Testis (tissue), 3 donors: Measurements from ENCODE around the gene EIF2AK3. TPM values are rescaled to one million over a fixed set of nuclear protein-coding genes. Genes with fewer than 3 reads are reported as not detected.

Experiments
- DNase-seq: peaks from one replicate; pipeline ENCODE4 v3.0.0-alpha.2; 2019
- H3K27ac ChIP-seq, 2 donors: fragments of 200-600 bp; sonication (generic); one replicate each; pipeline ENCODE4 v1.5.1; 2019
- H3K27me3 ChIP-seq: fragments of 200-600 bp; sonication (generic); one replicate; pipeline ENCODE4 v1.5.1; 2019
- H3K36me3 ChIP-seq: fragments of 200-600 bp; sonication (generic); one replicate; pipeline ENCODE4 v1.5.1; 2017; ENCODE audit warnings: low read depth; ENCODE audit errors: missing control alignments
- H3K4me1 ChIP-seq: fragments of 200-600 bp; sonication (generic); one replicate; pipeline ENCODE4 v1.5.1; 2019
- H3K4me3 ChIP-seq, 2 donors: fragments of 200-600 bp; sonication (generic); one replicate each; pipeline ENCODE4 v1.5.1; 2017 to 2019
- H3K9me3 ChIP-seq: fragments of 200-600 bp; sonication (generic); one replicate; pipeline ENCODE4 v1.5.1; 2017
- CTCF ChIP-seq, 3 experiments: fragments of 450-650 bp in 2 of 3; fragments of 200-600 bp in 1 of 3; sonication (generic) in 1 of 3; IDR thresholded peaks; one replicate each; pipeline ENCODE4 v1.5.1; 2016 to 2019; ENCODE audit warnings: antibody characterized with exemption in 3 of 3, mild to moderate bottlenecking in 2 of 3, moderate library complexity in 1 of 3
- POLR2A ChIP-seq: fragments of 450-650 bp; IDR thresholded peaks from one replicate; pipeline ENCODE4 v1.6.1; 2017; ENCODE audit warnings: antibody characterized with exemption, mild to moderate bottlenecking, moderate library complexity
- WGBS, 2 donors: methylation state at CpG; one replicate each; pipeline ENCODE4 v1.1.5; 2018; 5-methylcytosine and 5-hydroxymethylcytosine counted together
- intact Hi-C: fragments of 100-400 bp; cut with DNase I; formaldehyde crosslinking; loops from one replicate; pipeline ENCODE4 v1.15.1; 2023; ENCODE audit warnings: low total_unique reads
- polyA plus RNA-seq: library from polyadenylated mRNA; stranded (reverse); fragments of 350-450 nt; fragmentation: Illumina TruSeq; extraction: RNeasy Lipid Tissue Mini Kit (QIAGEN cat#74804); gene quantifications from one replicate; pipeline ENCODE4 v1.2.3, GENCODE V29; 2014; ENCODE audit warnings: low read depth, low replicate concordance; ENCODE audit not compliant: insufficient read depth
- total RNA-seq, 2 donors: library from RNA; depleted of rRNA; stranded (reverse); fragments of >200 nt; gene quantifications; one replicate each; pipeline ENCODE4 v1.2.3, GENCODE V29; 2016

EIF2AK3 gene
- total and polyA plus RNA-seq, 3 donors from 2014 or later, result 9.0 to 14.7 (median 9.8) TPM

- Histone ChIP-seq H3K4me1 (peaks cover 6% of the 10 kb centered on the region), H3K4me3 (no peak overlapping the region), H3K9me3 (no peaks in the 10 kb centered on the region), H3K27me3 (no peaks in the 10 kb centered on the region), H3K36me3 (no peaks in the 10 kb centered on the region), H3K27ac (peak overlapping the region; percentile 37 to 82)
- intact Hi-C loops, result no loop called here
- WGBS, 2 donors, result 39 to 59% methylated on average over 4 of the region's 4 CpGs
- DNase-seq, result no peak
- TF ChIP-seq CTCF (IDR thresholded peaks at IDR 0.05), result no peak
- TF ChIP-seq POLR2A, result no peak
Measured at GRCh38 chr2:88602022-88602421, 25.2 kb downstream of the EIF2AK3 start.

- Histone ChIP-seq H3K27ac (peak overlapping the region; percentile 37 to 82), H3K9me3 (no peaks in the 10 kb centered on the region), H3K27me3 (no peaks in the 10 kb centered on the region), H3K36me3 (no peaks in the 10 kb centered on the region), H3K4me1 (peaks cover 6% of the 10 kb centered on the region), H3K4me3 (no peak overlapping the region)
- TF ChIP-seq CTCF (IDR thresholded peaks at IDR 0.05) (no peak), POLR2A (no peak)
- 73 to 85% methylated on average over 2 of the region's 2 CpGs for WGBS, 2 donors
- intact Hi-C loops, result no loop called here
- DNase-seq, result no peak
Measured at GRCh38 chr2:88601286-88601685, 26.0 kb downstream of the EIF2AK3 start.

- no peak overlapping the region for H3K4me3 ChIP-seq
- WGBS, 2 donors, result 67 to 70% methylated on average over 4 of the region's 4 CpGs
- peak overlapping the region in 1 of 2 donors; percentile 82 for H3K27ac ChIP-seq
- intact Hi-C loops, result no loop called here
- no peaks in the 10 kb centered on the region for H3K36me3 ChIP-seq
- peak; percentile 17 for DNase-seq
- no peak for TF ChIP-seq CTCF (IDR thresholded peaks at IDR 0.05)
- TF ChIP-seq POLR2A, result no peak
- peaks cover 6% of the 10 kb centered on the region for H3K4me1 ChIP-seq
- no peaks in the 10 kb centered on the region for H3K9me3 ChIP-seq
- no peaks in the 10 kb centered on the region for H3K27me3 ChIP-seq
Measured at GRCh38 chr2:88600038-88600465, 27.2 kb downstream of the EIF2AK3 start.

DNA sequence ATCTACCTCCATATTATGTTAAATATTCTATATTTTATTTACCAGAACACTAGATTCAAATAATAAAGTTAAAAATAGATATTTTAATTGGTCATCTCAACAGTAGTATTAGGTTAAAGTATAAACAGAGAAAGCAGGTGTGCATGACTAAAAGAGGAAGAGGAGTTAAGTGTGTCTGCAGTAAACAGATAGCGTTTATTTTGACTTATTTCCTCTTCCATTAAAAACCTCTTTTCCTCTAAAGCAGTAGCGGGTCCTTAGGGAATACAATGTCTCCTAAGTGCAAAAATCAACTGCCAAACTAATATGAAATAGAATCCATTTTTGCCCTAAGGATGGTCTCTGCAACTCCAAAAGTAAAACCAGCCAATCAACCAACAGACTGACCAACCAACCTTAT, 27.7 kb downstream of the EIF2AK3 start:
- Histone ChIP-seq H3K9me3 (no peaks in the 10 kb centered on the region), H3K36me3 (no peaks in the 10 kb centered on the region), H3K27me3 (no peaks in the 10 kb centered on the region), H3K27ac (no peak overlapping the region), H3K4me1 (peaks cover 6% of the 10 kb centered on the region), H3K4me3 (no peak overlapping the region)
- DNase-seq, result no peak
- WGBS, 2 donors, result 74 to 77% methylated on average over 2 of the region's 2 CpGs
- intact Hi-C loops, result loop anchor here (10.0 kb wide), 1 partner anchor 75 kb away; no protein-coding TSS in a partner anchor
- TF ChIP-seq CTCF (IDR thresholded peaks at IDR 0.05) (no peak), POLR2A (no peak)

DNA sequence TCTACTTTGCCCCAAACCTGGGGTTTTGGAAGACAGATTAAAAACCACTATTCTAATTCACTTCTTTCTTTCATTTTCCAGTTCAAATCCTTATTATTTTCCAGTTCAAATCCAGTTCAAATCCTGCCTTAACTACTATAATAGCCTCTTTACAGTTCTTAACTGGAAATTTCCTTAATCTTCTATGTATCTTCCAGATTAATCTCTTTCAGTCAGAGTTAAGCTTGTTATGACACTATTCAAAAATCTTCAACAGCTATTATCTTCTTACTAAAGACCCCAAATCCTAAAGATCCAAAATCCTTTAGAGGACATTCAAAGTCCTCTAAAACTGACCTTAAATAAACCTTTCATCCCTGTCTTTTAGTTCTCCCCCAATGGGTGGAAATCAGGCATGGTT, 30.1 kb downstream of the EIF2AK3 start:
- peaks cover under 1% of the 10 kb centered on the region for H3K4me1 ChIP-seq
- intact Hi-C loops, result loop anchor here (10.0 kb wide), 1 partner anchor 78 kb away; no protein-coding TSS in a partner anchor
- no peak overlapping the region for H3K27ac ChIP-seq
- H3K36me3 ChIP-seq, result no peaks in the 10 kb centered on the region
- H3K27me3 ChIP-seq, result no peaks in the 10 kb centered on the region
- no peak for DNase-seq
- no peak for TF ChIP-seq CTCF (IDR thresholded peaks at IDR 0.05)
- no peak for TF ChIP-seq POLR2A
- H3K4me3 ChIP-seq, result no peak overlapping the region
- H3K9me3 ChIP-seq, result no peaks in the 10 kb centered on the region
